ENCODE results near the gene C1orf174. TPM values are rescaled to one million over a fixed set of nuclear protein-coding genes. Genes with fewer than 3 reads are reported as not detected.

Gene C1orf174
- total RNA-seq, 1 experiment from 2014 or later, result 45.2 TPM

DNA sequence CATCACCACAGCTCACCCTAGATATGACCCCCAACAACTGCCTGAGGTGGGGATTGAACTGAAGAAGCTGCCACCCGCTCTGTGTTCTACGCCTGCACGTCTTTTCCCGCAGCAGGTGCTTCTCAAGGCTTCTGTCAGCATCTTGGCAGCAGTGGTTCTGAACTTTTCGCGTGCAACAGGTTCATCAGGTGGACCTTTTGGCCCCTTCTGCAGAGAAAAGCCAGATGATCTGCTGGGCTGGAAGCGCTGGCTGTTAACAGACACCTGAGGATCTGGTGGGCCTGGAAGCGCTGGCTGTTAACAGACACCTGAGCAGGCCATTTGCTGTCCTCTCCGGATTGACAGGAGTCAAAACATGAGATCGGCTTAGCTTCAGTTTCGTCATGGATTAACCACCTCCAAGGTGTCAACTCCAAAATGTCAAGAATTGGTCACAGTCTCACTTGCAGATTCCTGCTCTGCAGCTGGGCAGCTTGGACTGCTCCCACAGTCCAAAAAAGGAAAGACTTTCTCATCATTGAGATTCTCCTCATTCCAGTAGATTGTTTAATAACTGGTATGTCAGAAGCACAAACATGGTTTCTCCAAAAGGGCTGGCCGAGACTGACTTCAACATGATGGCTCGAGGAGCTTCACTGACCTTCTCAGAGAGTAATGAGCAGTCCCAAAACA is 4.7 kb downstream of the C1orf174 start:
- DNase-seq (ENCODE audit: low read depth), result no peak

GRCh38 chr1:3894626-3895278 is 5.3 kb downstream of the C1orf174 start:
- no peak for DNase-seq (ENCODE audit: low read depth)

- no peak for DNase-seq (ENCODE audit: low read depth)
Observed at GRCh38 chr1:3893190-3893589, 6.9 kb downstream of the C1orf174 start.

- no peak for DNase-seq (ENCODE audit: low read depth)
Observed at GRCh38 chr1:3892748-3893147, 7.3 kb downstream of the C1orf174 start.

- DNase-seq (ENCODE audit: low read depth), result no peak
Observed at GRCh38 chr1:3891329-3891865, 8.7 kb downstream of the C1orf174 start.

DNA sequence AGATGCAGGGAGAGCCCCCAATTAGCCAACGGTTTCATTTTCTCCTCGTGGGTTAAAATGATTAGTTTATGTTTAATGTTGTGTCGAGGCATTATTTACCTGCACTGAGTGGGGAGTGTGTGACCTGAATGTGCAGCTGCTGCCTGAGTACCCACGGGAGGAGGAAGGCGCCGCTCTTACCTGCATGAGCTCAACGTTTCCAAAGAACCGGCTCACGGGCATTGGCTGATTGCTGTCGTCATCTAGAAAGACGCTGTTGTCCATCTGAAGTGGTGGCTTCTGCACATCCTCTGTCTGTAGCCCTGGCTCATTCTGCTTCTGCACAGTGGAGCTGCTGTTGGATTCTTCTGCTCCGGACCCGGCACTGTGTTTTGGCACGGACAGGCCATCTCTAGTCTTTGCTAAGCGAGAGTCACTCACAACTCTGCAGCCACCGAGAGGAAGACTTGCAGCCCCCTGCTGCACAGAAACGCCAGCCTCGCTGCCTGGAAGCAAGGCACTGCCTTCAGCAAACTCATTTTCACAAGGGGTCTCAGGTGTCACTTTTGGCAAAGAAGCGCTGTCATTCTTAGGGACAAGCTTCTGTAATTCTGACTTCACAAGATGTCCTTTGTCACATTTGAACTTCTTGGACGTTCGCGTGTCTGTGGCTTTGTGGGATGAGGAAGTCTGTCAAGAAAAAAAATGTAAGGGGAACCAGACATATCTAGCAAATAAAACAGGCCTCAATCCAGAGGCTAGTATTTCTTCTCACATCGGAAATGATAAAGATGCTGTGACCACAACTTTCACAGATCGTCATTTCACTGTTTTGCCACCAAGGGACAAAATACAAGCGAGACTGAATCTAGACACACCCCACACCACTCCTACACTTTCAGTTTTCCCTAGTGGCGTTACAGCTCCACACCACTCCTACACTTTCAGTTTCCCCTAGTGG is 9.4 kb downstream of the C1orf174 start:
- DNase-seq (ENCODE audit: low read depth), result no peak

- no peak for DNase-seq (ENCODE audit: low read depth)
Observed at GRCh38 chr1:3889936-3890335, 10.1 kb downstream of the C1orf174 start.

- DNase-seq (ENCODE audit: low read depth), result no peak
Observed at GRCh38 chr1:3888301-3888700, 11.8 kb downstream of the C1orf174 start.

GRCh38 chr1:3886691-3887090 is 13.4 kb downstream of the C1orf174 start:
- DNase-seq (ENCODE audit: low read depth), result no peak

DNA sequence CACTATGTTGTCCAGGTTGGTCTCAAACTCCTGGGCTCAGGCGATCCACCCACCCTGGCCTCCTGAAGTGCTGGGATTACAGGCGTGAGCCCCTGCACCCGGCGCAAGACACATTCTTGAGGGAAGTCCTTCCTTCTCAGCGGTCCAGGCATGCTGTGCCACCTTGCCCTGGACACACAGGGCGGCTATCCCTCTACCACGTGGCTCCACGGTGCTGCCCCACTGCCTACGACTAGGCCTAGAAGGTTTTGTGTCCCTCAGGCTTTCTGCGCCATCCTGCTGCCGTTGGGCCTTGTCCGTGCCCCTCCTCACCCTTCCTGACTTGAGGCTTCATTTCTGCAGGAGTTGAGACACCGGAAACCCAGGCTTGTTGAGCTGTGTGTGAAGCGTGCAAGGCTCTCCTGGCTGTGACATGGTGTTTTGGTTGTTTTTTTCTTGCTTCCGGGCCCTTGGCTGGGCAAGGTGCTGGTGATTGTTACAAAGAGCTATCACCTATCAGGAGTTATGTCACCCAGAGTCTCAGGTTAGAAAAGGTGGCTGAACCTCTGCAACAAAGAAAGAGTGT is 13.9 kb downstream of the C1orf174 start:
- no peak for DNase-seq (ENCODE audit: low read depth)

GRCh38 chr1:3885611-3886010 is 14.5 kb downstream of the C1orf174 start:
- DNase-seq (ENCODE audit: low read depth), result no peak

GRCh38 chr1:3884966-3885365 is 15.1 kb downstream of the C1orf174 start:
- no peak for DNase-seq (ENCODE audit: low read depth)

GRCh38 chr1:3883194-3883925 is 16.7 kb downstream of the C1orf174 start:
- no peak for DNase-seq (ENCODE audit: low read depth)

- DNase-seq (ENCODE audit: low read depth), result no peak
Observed at GRCh38 chr1:3881193-3881480, 18.9 kb downstream of the C1orf174 start.

GRCh38 chr1:3880429-3881192 is 19.5 kb downstream of the C1orf174 start:
- no peak for DNase-seq (ENCODE audit: low read depth)

DNA sequence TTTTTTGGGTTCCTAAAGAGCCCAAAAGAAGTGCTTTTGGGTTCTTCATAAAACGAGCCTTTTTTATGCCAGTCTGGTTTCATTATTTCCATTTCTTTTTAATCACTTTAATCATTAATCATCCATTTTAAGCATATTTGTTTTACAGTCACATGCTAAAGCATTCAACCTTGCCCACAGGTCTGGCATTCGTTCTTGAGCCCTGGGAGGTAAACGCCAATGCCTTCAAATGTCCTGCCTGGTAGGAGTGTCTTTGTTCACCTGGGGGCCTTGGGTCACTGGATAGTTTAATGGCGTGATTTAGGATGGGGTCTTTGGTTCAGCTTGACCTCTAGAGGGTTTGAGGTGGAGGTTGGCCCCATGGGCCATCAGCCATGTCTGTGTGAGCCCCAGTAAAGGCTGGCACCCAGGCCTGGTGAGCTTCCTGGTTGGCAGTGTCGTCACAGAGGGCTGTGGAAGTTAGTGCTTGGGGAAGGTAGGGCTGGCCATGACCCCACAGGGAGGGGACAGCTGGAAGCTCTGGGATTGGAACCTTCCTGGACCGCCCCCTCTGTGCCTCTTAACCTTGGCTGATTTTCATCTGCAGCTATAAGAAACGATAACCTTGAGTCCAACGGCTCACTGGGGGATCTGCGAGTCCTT is 20.2 kb downstream of the C1orf174 start:
- no peak for DNase-seq (ENCODE audit: low read depth)

- DNase-seq (ENCODE audit: low read depth), result no peak
Observed at GRCh38 chr1:3879099-3879498, 21.0 kb downstream of the C1orf174 start.

DNA sequence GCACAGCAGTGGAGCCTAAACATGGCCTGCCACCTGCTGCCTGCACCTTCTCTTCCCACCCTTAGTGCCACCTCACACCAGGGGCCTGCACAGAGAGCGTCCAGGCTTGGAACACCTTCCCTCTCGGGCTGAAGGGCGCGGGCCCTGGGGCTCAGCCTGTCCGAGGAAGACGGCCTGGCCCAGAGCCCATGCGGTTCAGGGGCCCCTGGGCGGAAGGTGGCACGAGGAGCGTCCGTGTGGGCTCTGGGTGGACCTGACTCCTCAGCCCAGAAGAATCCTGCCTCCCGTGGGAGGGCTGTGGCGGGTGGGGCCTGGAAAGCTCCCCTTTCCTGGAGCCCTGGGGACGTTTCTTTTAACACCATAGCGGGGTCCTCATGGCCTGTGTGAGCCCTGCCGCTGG is 23.4 kb downstream of the C1orf174 start:
- DNase-seq (ENCODE audit: low read depth), result no peak

- no peak for DNase-seq (ENCODE audit: low read depth)
Observed at GRCh38 chr1:3874736-3875135, 25.3 kb downstream of the C1orf174 start.

GRCh38 chr1:3872546-3872945 is 27.5 kb downstream of the C1orf174 start:
- DNase-seq (ENCODE audit: low read depth), result no peak

Data from RPMI7951 (cell line).